Measurements from ENCODE around the gene C1orf52. TPM values are rescaled to one million over a fixed set of nuclear protein-coding genes. Genes with fewer than 3 reads are reported as not detected.

C1orf52 gene
- total and polyA plus RNA-seq, 9 of the 15 experiments (the other 6 are each of a cell fraction or from before 2014, with no cell fraction given): 17.0 to 38.5 (median 33.0) TPM

DNA sequence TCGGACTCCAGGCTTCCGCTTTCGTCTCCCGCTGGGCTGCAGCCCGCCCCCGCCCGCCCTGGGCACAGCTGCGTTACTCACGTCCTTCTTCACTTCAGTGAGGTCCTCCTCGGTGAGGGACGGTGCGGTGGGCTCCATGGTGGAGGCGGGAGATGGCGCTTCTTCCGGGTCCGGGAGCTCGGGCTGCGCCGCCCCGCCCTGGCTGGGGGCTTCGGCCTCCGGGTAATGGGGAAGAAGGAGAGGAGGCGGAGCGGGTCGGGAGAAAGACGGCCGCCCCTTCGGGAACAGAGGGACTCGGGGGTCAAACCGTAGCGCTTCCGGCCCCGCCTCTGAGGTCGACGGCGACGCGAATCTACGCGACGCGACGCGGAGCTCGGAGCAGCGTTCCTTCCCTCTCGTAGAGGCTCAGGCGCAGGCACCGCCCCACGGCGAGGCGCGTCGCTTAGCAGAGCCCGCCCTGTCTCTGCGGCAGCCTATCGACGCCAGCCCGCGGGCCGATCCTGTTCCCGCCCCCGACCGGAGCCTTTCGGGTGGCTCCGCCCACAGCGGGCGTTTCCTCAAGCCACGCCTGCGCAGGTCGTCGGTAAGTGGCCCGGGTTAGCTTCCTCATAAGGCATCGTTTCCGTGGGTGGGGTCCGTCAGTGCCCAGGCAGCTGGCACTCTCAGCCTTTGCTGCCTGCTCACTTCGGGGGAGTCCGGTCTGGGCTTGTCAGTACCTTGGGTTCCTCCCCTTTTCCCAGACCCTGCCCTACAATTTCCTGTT is 16.9 kb upstream of the C1orf52 start, which contains the start of gene BCL10 (continued):
- TF ChIP-seq, protein P1, sequence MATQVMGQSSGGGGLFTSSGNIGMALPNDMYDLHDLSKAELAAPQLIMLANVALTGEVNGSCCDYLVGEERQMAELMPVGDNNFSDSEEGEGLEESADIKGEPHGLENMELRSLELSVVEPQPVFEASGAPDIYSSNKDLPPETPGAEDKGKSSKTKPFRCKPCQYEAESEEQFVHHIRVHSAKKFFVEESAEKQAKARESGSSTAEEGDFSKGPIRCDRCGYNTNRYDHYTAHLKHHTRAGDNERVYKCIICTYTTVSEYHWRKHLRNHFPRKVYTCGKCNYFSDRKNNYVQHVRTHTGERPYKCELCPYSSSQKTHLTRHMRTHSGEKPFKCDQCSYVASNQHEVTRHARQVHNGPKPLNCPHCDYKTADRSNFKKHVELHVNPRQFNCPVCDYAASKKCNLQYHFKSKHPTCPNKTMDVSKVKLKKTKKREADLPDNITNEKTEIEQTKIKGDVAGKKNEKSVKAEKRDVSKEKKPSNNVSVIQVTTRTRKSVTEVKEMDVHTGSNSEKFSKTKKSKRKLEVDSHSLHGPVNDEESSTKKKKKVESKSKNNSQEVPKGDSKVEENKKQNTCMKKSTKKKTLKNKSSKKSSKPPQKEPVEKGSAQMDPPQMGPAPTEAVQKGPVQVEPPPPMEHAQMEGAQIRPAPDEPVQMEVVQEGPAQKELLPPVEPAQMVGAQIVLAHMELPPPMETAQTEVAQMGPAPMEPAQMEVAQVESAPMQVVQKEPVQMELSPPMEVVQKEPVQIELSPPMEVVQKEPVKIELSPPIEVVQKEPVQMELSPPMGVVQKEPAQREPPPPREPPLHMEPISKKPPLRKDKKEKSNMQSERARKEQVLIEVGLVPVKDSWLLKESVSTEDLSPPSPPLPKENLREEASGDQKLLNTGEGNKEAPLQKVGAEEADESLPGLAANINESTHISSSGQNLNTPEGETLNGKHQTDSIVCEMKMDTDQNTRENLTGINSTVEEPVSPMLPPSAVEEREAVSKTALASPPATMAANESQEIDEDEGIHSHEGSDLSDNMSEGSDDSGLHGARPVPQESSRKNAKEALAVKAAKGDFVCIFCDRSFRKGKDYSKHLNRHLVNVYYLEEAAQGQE (IDR thresholded peaks at IDR 0.05; ENCODE audit: borderline replicate concordance): peak; percentile 13; the same call in 1 of the 2 replicates
- TF ChIP-seq, protein P1 (CRISPR knock-in tag; IDR thresholded peaks at IDR 0.05; ENCODE audit: low read depth): no peak
- no peak for TF ChIP-seq YBX1 (IDR thresholded peaks at IDR 0.05)
- peak; percentile 99 for TF ChIP-seq CREB1 (IDR thresholded peaks at IDR 0.05)
- peak; percentile 96 for TF ChIP-seq CREB1 (CRISPR knock-in tag; IDR thresholded peaks at IDR 0.05)
- TF ChIP-seq, protein P2, sequence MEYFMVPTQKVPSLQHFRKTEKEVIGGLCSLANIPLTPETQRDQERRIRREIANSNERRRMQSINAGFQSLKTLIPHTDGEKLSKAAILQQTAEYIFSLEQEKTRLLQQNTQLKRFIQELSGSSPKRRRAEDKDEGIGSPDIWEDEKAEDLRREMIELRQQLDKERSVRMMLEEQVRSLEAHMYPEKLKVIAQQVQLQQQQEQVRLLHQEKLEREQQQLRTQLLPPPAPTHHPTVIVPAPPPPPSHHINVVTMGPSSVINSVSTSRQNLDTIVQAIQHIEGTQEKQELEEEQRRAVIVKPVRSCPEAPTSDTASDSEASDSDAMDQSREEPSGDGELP (CRISPR knock-in tag; IDR thresholded peaks at IDR 0.05; ENCODE audit: borderline replicate concordance): peak; percentile 78; the same call in 1 of the 2 replicates
- TF ChIP-seq MED1 (CRISPR knock-in tag; IDR thresholded peaks at IDR 0.05; ENCODE audit: borderline replicate concordance): no peak
- TF ChIP-seq CBFB (CRISPR knock-in tag; IDR thresholded peaks at IDR 0.05): 0 out of 2 replicates have a peak, but pooled peaks have one; percentile 35
- TF ChIP-seq, protein P3, sequence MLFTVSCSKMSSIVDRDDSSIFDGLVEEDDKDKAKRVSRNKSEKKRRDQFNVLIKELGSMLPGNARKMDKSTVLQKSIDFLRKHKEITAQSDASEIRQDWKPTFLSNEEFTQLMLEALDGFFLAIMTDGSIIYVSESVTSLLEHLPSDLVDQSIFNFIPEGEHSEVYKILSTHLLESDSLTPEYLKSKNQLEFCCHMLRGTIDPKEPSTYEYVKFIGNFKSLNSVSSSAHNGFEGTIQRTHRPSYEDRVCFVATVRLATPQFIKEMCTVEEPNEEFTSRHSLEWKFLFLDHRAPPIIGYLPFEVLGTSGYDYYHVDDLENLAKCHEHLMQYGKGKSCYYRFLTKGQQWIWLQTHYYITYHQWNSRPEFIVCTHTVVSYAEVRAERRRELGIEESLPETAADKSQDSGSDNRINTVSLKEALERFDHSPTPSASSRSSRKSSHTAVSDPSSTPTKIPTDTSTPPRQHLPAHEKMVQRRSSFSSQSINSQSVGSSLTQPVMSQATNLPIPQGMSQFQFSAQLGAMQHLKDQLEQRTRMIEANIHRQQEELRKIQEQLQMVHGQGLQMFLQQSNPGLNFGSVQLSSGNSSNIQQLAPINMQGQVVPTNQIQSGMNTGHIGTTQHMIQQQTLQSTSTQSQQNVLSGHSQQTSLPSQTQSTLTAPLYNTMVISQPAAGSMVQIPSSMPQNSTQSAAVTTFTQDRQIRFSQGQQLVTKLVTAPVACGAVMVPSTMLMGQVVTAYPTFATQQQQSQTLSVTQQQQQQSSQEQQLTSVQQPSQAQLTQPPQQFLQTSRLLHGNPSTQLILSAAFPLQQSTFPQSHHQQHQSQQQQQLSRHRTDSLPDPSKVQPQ (CRISPR knock-in tag; IDR thresholded peaks at IDR 0.05; ENCODE audit: borderline replicate concordance): no peak
- TF ChIP-seq PHF21A (IDR thresholded peaks at IDR 0.05; ENCODE audit: borderline replicate concordance, low read depth): no peak
- TF ChIP-seq, protein P4, sequence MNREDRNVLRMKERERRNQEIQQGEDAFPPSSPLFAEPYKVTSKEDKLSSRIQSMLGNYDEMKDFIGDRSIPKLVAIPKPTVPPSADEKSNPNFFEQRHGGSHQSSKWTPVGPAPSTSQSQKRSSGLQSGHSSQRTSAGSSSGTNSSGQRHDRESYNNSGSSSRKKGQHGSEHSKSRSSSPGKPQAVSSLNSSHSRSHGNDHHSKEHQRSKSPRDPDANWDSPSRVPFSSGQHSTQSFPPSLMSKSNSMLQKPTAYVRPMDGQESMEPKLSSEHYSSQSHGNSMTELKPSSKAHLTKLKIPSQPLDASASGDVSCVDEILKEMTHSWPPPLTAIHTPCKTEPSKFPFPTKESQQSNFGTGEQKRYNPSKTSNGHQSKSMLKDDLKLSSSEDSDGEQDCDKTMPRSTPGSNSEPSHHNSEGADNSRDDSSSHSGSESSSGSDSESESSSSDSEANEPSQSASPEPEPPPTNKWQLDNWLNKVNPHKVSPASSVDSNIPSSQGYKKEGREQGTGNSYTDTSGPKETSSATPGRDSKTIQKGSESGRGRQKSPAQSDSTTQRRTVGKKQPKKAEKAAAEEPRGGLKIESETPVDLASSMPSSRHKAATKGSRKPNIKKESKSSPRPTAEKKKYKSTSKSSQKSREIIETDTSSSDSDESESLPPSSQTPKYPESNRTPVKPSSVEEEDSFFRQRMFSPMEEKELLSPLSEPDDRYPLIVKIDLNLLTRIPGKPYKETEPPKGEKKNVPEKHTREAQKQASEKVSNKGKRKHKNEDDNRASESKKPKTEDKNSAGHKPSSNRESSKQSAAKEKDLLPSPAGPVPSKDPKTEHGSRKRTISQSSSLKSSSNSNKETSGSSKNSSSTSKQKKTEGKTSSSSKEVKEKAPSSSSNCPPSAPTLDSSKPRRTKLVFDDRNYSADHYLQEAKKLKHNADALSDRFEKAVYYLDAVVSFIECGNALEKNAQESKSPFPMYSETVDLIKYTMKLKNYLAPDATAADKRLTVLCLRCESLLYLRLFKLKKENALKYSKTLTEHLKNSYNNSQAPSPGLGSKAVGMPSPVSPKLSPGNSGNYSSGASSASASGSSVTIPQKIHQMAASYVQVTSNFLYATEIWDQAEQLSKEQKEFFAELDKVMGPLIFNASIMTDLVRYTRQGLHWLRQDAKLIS (CRISPR knock-in tag; IDR thresholded peaks at IDR 0.05): peak; percentile 78
